ENCODE data around the gene VPS13A.

DNA sequence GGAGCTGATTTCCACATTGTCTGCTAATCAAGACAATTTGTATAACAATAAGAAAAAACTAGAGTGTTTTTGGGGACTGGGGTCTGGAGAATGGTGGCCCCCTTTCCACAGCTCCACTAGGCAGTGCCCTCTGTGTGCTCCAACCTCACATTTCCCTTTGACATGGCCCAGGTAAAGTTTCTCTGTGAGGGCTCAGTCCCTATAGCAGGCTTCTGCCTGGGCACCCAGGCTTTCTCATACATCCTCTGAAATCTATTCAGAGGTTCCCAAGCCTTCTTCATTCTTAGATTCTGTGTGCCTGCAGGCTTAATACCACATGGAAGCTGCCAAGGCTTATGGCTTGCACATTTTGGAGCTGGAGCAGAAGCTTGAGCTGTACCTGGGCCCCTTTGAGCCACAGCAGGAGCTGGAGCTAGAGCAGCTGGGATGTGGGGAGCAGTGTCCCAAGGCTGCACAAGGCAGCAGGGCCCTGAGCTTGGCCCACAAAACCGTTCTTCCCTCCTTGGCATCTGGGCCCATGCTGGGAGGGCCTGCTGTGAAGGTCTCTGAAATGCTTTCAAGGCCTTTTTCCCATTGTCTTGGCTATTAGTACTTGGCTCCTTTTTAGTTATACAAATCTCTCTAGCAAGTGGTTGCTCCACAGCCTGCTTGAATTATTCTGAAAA lies 49.1 kb upstream of the VPS13A start:
- TF ChIP-seq, protein P1, sequence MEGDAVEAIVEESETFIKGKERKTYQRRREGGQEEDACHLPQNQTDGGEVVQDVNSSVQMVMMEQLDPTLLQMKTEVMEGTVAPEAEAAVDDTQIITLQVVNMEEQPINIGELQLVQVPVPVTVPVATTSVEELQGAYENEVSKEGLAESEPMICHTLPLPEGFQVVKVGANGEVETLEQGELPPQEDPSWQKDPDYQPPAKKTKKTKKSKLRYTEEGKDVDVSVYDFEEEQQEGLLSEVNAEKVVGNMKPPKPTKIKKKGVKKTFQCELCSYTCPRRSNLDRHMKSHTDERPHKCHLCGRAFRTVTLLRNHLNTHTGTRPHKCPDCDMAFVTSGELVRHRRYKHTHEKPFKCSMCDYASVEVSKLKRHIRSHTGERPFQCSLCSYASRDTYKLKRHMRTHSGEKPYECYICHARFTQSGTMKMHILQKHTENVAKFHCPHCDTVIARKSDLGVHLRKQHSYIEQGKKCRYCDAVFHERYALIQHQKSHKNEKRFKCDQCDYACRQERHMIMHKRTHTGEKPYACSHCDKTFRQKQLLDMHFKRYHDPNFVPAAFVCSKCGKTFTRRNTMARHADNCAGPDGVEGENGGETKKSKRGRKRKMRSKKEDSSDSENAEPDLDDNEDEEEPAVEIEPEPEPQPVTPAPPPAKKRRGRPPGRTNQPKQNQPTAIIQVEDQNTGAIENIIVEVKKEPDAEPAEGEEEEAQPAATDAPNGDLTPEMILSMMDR (IDR thresholded peaks at IDR 0.05; ENCODE audit: low read length), result no peak
- no peak for TF ChIP-seq EZH2 (IDR thresholded peaks at IDR 0.05; ENCODE audit: borderline replicate concordance, low read length)

Data from OCI-LY1 (cell line).